Gastroesophageal sphincter (tissue), 3 donors: ENCODE results near the gene TAS2R13.

ENCODE experiments used
- CTCF ChIP-seq, 4 experiments: fragments of 200-600 bp in 2 of 4; fragments of 450-650 bp in 2 of 4; sonication (generic) in 1 of 4; IDR thresholded peaks; one replicate each; pipeline ENCODE4 v1.5.1; 2017 to 2019; ENCODE audit warnings: antibody characterized with exemption in 4 of 4, mild to moderate bottlenecking in 2 of 4, moderate library complexity in 2 of 4
- EP300 ChIP-seq: sonication (generic); formaldehyde crosslinking; IDR thresholded peaks from one replicate; pipeline ENCODE4 v1.6.1; 2017; ENCODE audit warnings: antibody characterized with exemption, mild to moderate bottlenecking
- POLR2A ChIP-seq, 2 donors: fragments of 450-650 bp; IDR thresholded peaks; one replicate each; pipeline ENCODE4 v1.6.1; 2017; ENCODE audit warnings: antibody characterized with exemption in 2 of 2, mild to moderate bottlenecking in 2 of 2, moderate library complexity in 1 of 2
- POLR2AphosphoS5 ChIP-seq: sonication (generic); formaldehyde crosslinking; IDR thresholded peaks from one replicate; pipeline ENCODE4 v1.6.1; 2017; ENCODE audit warnings: antibody characterized with exemption

- TF ChIP-seq CTCF (IDR thresholded peaks at IDR 0.05) (no peak), POLR2A (IDR thresholded peaks at IDR 0.05) (no peak), EP300 (no peak), POLR2AphosphoS5 (no peak)
These were observed 20.1 kb downstream of the TAS2R13 start for GRCh38 chr12:10889226-10889625.
